Sigmoid colon (tissue), 3 donors: ENCODE results near the gene RAD21L1.

Source experiments
- POLR2A ChIP-seq, 2 donors: fragments of 450-650 bp; IDR thresholded peaks; one replicate each; pipeline ENCODE4 v1.6.1; 2016; ENCODE audit warnings: antibody characterized with exemption in 2 of 2, mild to moderate bottlenecking in 2 of 2, moderate library complexity in 2 of 2
- TF ChIP-seq, protein P1 (sequence below), 4 experiments: fragments of 450-650 bp in 3 of 4; fragments of 200-600 bp in 1 of 4; IDR thresholded peaks; one replicate each; pipeline ENCODE4 v1.5.1; 2016 to 2019; ENCODE audit warnings: antibody characterized with exemption in 4 of 4, mild to moderate bottlenecking in 3 of 4, moderate library complexity in 2 of 4

DNA sequence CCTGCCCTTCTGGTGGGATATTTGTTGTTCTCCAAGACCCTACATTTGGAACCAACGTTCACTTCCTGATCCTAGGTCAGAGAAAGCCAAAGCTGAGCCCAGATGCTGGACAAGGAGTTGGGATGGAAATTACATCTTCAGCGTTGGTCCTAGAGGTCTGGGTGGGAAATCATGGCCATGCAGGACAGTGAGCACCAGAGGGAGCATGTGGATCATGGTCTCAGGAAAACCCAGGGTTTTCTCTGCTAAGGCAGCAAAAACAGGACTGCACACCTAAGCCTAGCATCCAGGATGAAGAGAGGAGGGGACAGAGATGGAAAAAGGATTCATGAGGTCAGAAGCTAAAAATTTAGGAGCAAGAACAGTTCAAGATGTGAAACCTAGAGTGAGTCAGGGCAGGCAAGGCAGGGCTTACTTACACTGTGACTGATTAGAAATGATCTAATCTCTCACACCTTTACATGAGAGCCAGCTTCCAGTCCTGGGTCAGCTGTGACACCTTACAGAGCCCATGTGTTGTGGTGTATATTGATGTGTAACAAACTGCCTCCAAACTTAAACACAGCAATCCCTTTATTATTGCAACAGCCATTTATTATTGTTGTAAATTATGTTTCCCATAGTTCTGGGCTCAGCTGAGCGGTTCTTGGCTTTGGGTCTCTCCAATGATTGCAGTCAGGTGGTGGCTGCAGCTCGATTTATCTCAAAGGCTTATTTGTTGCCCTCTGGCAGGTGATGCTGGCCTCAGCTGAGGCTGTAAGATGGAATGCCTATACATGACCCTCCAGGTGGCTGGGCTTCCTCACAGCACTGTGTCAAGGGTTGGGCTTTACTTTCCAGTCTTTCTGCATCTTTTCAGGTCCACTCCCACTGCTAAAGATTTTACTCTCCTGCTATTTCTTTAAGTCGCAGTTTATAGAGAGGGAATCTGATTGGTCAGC is 16.1 kb upstream of the RAD21L1 start:
- TF ChIP-seq, protein P1, sequence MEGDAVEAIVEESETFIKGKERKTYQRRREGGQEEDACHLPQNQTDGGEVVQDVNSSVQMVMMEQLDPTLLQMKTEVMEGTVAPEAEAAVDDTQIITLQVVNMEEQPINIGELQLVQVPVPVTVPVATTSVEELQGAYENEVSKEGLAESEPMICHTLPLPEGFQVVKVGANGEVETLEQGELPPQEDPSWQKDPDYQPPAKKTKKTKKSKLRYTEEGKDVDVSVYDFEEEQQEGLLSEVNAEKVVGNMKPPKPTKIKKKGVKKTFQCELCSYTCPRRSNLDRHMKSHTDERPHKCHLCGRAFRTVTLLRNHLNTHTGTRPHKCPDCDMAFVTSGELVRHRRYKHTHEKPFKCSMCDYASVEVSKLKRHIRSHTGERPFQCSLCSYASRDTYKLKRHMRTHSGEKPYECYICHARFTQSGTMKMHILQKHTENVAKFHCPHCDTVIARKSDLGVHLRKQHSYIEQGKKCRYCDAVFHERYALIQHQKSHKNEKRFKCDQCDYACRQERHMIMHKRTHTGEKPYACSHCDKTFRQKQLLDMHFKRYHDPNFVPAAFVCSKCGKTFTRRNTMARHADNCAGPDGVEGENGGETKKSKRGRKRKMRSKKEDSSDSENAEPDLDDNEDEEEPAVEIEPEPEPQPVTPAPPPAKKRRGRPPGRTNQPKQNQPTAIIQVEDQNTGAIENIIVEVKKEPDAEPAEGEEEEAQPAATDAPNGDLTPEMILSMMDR (IDR thresholded peaks at IDR 0.05) = no peak
- TF ChIP-seq POLR2A (IDR thresholded peaks at IDR 0.05) = no peak
